Suprapubic skin (tissue), 4 donors: ENCODE measurements around the gene SWT1.

Source experiments
- CTCF ChIP-seq, 2 donors: fragments of 200-600 bp in 1 of 2; fragments of 450-650 bp in 1 of 2; sonication (generic) in 1 of 2; IDR thresholded peaks; one replicate each; pipeline ENCODE4 v1.5.1; 2016 to 2019; ENCODE audit warnings: antibody characterized with exemption in 2 of 2, mild to moderate bottlenecking in 1 of 2, moderate library complexity in 1 of 2
- EP300 ChIP-seq: sonication (generic); formaldehyde crosslinking; IDR thresholded peaks from one replicate; pipeline ENCODE4 v1.6.1; 2017; ENCODE audit warnings: antibody characterized with exemption
- POLR2A ChIP-seq, 2 donors: fragments of 450-650 bp; IDR thresholded peaks; one replicate each; pipeline ENCODE4 v1.6.1; 2017; ENCODE audit warnings: antibody characterized with exemption in 2 of 2, mild to moderate bottlenecking in 2 of 2, moderate library complexity in 2 of 2
- POLR2AphosphoS5 ChIP-seq, 3 donors: sonication (generic); formaldehyde crosslinking; IDR thresholded peaks; one replicate each; pipeline ENCODE4 v1.6.1; 2017; ENCODE audit warnings: antibody characterized with exemption in 3 of 3

GRCh38 chr1:185315445-185316071, 158.6 kb downstream of the SWT1 start:
- TF ChIP-seq CTCF (IDR thresholded peaks at IDR 0.05) = no peak
- TF ChIP-seq EP300 = no peak
- no peak for TF ChIP-seq POLR2A (IDR thresholded peaks at IDR 0.05)
- no peak for TF ChIP-seq POLR2AphosphoS5 (IDR thresholded peaks at IDR 0.05)
